Activated CD4-positive, alpha-beta T cell treated with anti-CD3 and anti-CD28 coated beads for 48 hours (primary cell): Measurements from ENCODE around the gene E2F3.

Experiments used
- DNase-seq: peaks from one replicate; pipeline ENCODE4 v3.0.0-alpha.2; 2020

The E2F3 gene

DNA sequence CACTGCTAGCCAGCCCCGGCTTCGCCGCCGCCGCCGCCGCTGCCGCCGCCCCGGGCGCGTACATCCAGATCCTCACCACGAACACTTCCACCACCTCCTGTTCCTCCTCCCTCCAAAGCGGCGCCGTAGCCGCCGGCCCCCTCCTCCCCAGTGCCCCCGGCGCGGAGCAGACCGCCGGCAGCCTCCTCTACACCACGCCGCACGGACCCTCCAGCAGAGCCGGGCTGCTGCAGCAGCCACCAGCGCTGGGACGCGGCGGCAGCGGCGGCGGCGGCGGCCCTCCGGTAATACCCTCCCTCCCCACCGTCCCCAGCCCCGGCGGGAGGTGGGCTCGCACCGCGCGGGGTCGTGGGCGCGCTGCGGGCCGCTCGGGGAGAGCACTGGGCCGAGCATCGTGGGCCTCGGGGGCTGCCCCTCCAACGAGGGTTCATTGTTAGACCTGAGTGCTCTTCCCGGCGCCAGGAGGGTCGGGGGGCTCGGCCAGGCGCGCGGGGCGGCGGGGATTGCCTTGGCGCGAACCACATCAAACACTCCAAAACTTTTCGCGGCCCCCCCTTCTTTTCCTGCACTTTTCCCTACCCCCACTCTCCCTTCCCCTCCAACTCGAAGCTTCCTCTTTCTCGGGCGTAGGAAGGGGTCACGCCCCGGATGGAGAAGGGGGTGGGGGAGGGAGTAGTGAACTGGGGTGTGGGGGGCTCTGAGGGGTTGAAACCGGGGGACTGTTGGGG lies 827 bp downstream of the E2F3 start:
- peak; percentile 62 for DNase-seq

GRCh38 chr6:20403070-20403765 lies 1.5 kb downstream of the E2F3 start:
- peak; percentile 92 for DNase-seq

GRCh38 chr6:20403766-20404640 lies 2.3 kb downstream of the E2F3 start:
- peak; percentile 81 for DNase-seq

DNA sequence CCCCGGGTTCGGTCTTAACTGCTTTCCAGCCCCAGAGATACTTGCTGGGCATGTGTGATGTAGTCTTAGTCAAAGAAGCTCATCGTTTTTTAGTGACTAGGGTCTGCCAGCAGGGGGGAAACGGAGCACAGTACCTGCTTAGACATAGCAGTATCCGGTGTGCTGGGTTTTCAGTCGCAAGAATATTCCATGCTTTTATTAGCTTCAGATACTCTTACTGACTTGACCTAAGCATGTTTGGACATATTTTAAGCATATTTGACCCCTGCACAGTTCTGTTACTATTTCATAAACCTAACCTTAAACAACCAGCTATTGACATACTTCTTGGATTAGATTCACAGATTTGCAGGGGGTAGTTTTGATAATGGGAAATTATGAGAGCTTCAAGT lies 3.0 kb downstream of the E2F3 start:
- DNase-seq: peak; percentile 80

DNA sequence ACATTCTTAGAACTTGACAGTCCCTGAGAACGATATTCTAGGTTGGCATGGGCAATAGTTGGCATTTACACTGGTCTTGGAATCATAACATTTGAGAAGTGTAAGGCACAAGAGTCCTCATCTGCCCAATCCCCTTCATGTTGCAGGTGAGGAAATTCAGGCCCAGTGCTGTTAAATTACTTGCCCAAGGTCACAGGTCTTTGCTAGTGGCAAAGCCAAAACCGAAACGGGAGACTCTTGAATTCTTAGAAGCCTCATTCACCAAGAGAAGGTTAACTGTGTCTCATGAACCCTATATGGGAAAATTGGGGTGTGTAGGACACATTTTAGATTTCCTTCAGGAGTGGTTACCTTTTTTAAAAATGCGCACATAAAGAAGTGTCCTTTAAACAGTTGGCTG lies 7.2 kb downstream of the E2F3 start:
- DNase-seq: no peak

GRCh38 chr6:20409427-20409971 lies 7.8 kb downstream of the E2F3 start:
- DNase-seq: no peak

DNA sequence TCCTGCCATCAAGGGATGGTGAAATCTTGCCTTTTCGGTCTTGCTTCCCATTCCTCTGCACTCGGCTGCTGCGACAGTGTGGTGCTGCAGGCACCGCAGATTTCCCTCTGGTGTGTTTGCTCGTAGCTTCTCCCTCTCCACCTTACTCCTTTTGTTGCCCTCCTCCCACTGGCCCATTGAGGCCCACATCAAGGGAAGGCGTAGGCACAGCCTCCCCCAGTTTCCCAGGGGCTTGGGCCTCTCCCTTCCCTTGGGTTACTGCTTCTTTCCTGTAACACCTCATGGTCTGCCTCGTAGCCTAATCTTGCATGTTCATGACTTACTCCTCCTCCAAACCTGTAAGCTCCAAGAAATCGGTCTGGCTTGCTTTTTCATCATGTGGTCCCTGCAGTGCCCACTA lies 9.9 kb downstream of the E2F3 start:
- DNase-seq: no peak

DNA sequence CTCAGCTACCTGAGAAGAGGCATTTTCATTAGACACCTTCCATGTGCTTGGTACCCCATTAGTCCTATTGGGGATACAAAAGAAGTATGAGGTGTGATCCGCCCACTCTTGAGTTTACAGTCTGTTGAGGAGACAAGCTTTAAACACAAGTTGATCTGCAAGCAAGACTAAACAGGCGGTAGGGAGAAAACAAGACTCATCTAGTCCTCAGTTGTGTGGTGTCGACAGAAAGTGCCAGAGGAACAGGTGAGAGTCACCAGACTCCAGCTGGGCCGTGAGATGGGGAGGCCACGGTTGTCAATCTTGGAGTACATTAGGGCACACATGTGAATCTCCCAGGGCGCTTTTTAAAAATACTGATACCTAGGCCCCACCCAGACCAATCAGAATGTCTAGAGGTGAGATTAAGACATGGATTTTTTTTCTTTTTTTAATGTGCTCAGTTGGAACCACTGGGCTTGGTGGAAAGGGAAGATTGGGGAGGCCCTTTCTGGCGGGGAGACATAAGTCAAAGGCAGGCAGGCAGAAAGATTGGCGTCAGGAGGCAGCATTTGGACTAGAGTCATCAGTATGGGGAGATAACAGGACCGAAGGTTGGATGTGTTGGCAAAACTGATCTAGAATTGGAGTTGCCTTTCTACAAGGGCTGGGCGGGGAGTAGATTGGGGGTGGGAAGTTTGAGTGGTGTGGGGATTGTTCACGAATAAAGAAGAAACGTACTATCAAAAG lies 10.4 kb downstream of the E2F3 start:
- DNase-seq: no peak

DNA sequence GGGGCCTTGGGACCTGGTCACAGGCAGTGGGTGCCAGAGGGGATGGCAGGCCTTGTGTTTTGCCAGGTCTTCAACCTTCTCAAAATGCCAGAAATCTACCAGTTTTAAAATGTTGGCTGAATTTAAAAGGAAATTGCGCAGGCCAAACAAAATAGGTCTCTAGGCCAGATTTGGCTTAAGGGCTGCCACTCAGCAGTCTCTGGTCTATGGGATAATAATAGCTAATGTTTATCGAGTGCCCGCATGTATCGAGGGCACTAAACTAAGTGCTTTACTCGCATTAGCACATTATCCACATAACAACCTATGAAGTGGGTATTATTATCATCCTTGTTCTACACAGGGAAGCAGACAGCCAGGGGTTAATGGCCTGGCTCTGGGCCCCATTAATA lies 11.0 kb downstream of the E2F3 start:
- no peak for DNase-seq

GRCh38 chr6:20413826-20414225 lies 12.1 kb downstream of the E2F3 start:
- DNase-seq: no peak

- DNase-seq: no peak
These were observed 13.0 kb downstream of the E2F3 start for GRCh38 chr6:20414711-20415110.

DNA sequence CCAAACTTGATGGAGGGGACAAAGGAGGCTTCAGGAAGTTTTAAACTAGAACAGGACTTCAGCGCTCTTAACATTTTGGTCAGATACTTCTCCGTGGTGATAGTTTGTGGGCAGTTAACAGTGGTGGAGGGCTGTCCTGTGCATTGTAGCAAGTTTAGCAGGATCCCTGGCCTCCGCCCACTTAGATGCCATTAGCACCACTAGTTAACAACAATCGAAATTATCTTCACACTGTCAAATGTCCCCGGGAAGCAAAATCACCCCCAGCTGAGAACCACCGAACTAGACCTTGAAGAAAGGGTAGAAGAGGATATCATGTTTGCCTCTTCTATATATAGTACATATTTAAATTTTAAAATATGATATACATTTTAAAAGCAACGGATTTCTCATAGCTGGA lies 13.6 kb downstream of the E2F3 start:
- DNase-seq: no peak

- no peak for DNase-seq
These were observed 14.2 kb downstream of the E2F3 start for GRCh38 chr6:20415712-20416454.

GRCh38 chr6:20416567-20417345 lies 15.1 kb downstream of the E2F3 start:
- DNase-seq: no peak

DNA sequence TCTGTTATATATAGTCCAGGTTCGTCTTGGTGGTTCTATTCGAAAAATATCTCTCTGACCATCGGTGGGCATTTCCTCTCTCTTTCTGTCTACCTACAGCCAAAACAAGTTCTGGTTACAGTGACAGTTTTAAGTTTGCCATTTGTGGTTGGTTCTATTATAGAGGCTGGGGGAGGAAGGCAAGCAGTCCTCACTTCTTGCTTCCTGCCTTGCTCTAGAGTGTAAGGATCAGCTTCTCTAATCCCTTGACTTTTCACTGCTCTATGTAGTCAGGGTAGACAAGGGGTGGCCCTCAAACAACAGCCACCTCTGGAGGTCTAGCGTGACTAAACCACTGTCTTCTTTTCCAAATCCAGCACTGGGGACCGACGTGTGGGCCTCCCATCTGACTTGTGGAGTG lies 16.1 kb downstream of the E2F3 start:
- DNase-seq: no peak

- DNase-seq: no peak
These were observed 24.8 kb downstream of the E2F3 start for GRCh38 chr6:20426177-20427082.

DNA sequence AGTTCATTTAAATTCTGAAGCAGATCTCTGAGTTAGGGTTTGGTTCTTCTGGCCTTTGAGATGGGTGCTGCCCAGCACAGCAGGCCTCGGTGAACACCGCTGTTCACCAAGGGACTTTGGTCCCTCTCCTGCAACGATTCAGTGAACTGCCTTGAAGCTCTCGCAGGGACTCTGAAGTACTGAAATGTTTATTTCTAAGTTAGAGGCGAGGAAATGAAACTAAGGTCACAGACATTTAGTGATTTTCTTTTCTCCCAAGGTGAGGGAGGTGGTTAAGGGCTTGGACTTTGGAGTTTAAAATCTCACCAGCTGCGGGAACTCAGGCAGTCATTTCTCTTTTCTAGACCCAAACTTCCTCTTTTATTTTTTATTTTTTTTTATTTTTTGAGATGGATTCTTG lies 26.2 kb downstream of the E2F3 start:
- no peak for DNase-seq

DNA sequence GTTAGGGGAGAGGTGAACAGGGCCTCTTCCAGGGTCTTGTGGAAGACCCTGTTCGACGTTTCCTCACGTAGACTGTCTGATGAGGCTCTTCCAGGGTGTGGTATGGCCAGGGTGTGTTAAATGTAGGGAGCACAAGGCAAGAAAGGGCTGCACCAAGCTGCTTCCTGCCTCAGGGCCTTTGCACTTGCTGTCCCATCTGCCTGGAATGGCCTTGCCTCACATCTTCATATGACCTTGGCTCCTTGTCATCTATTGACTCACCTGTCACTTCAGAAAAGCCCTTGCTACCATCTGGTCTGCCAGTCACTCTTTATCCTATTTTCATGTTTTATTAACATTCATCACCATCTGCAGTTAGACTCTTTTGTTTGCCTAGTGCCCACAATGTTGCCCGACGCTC lies 31.0 kb downstream of the E2F3 start:
- DNase-seq: no peak

DNA sequence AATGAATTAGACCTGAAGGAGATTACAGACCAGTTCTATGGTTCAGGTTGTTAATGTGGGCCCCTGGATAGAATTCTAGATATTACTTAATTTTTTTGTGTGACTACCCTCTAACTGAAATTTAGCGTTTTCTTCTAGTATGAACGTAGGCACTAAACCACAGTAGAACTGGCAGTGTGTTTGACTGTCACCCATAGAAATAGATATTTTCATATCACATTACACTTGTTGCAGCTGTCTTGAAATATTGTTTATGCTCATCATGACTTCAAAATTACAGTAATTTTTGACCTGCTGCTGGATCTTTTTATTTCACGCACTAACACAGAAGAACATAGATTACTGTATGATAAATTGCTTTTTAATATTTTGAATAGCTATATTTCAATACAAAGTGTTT lies 31.6 kb downstream of the E2F3 start:
- DNase-seq: no peak

- DNase-seq: no peak
These were observed 32.2 kb downstream of the E2F3 start for GRCh38 chr6:20433929-20434328.
